Chondrocyte (in vitro differentiated cells): ENCODE data around the gene KAT2A. TPM values are rescaled to one million over a fixed set of nuclear protein-coding genes. Genes with fewer than 3 reads are reported as not detected.

Experiments used
- DNase-seq: peaks from one replicate; pipeline ENCODE4 v3.0.0; 2021; ENCODE audit warnings: mixed read lengths, low spot score
- H3K27ac Mint-ChIP-seq: one replicate; pipeline ENCODE4 v1.8.0; 2021; ENCODE audit warnings: mild to moderate bottlenecking, moderate library complexity, mixed read lengths; ENCODE audit not compliant: unreplicated experiment
- H3K27me3 Mint-ChIP-seq: 2 replicates; pipeline ENCODE4 v1.8.0; 2021; ENCODE audit warnings: low read depth, mixed read lengths
- H3K36me3 Mint-ChIP-seq: 2 replicates; pipeline ENCODE4 v1.8.0; 2021; ENCODE audit warnings: low read depth, mixed read lengths
- H3K4me1 Mint-ChIP-seq: 2 replicates; pipeline ENCODE4 v1.8.0; 2021; ENCODE audit warnings: low read depth, mild to moderate bottlenecking, mixed read lengths
- H3K4me3 Mint-ChIP-seq: one replicate; pipeline ENCODE4 v1.8.0; 2021; ENCODE audit warnings: mild to moderate bottlenecking, moderate library complexity, mixed read lengths; ENCODE audit not compliant: unreplicated experiment
- H3K9me3 Mint-ChIP-seq: 2 replicates; pipeline ENCODE4 v1.8.0; 2021; ENCODE audit warnings: low read depth, mixed read lengths
- CTCF ChIP-seq: fragments of 200-600 bp; sonication (generic); IDR thresholded peaks from 2 replicates; pipeline ENCODE4 v1.5.0; 2021; ENCODE audit warnings: antibody characterized with exemption, mild to moderate bottlenecking, moderate library complexity
- total RNA-seq: library from RNA; stranded (reverse); gene quantifications from 3 replicates; pipeline ENCODE4 v1.2.1, GENCODE V29; 2021

The KAT2A gene
- total RNA-seq, 1 donor from 2014 or later: 22.3 TPM

DNA sequence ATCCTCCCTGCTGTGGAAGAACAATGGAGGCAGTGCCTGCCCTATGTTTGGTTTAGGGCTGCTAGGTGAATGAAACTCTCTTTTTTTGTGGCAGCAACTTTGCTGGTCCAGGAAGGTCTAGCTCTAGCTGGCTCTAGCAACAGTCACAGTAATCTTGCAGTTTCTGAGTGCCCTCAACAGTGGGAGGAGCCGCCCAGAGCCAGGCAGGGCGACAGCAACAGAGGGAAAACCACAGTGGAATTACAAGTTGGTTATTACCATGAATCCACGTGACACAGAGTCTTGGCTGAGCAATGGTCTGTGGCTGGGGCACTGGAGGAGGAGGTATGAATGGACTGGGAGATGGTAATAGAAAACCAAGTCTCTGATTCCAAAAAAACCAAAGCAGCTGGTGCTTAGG lies 11.8 kb upstream of the KAT2A start:
- peaks cover 46% of the 10 kb centered on the region for H3K4me1 Mint-ChIP-seq
- no peak overlapping the region for H3K4me3 Mint-ChIP-seq
- peak overlapping the region; percentile 91 for H3K27ac Mint-ChIP-seq
- H3K9me3 Mint-ChIP-seq: no peaks in the 10 kb centered on the region
- no peak for TF ChIP-seq CTCF
- DNase-seq: no peak
- H3K27me3 Mint-ChIP-seq: no peaks in the 10 kb centered on the region
- H3K36me3 Mint-ChIP-seq: peaks cover 23% of the 10 kb centered on the region

DNA sequence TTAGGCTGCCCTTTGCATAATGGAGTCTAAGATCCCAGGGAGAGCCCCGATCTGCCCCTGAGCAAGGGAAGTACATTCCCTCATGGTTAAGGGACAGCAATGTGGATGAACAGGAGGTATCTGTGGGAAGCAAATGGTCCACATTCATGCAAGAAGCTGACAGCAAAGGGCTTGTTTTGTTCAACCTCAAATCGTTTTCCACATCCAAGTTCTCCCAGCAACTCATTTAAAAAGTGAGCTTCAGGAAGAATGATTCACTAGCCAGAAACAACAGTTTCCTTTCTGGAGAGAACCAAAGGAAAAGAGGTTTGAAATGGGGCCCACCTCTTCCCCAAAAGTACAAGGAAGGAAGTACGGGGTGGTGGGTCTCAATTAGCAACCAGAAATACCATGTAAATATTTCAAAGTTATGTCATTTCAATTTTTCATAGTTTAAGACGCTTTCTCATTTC lies 10.8 kb upstream of the KAT2A start:
- Mint-ChIP-seq H3K36me3 (peaks cover 28% of the 10 kb centered on the region), H3K9me3 (no peaks in the 10 kb centered on the region), H3K4me1 (peaks cover 45% of the 10 kb centered on the region), H3K4me3 (no peak overlapping the region), H3K27me3 (no peaks in the 10 kb centered on the region), H3K27ac (peak overlapping the region; percentile 91)
- DNase-seq: no peak
- no peak for TF ChIP-seq CTCF

GRCh38 chr17:42131232-42131631 lies 10.1 kb upstream of the KAT2A start:
- TF ChIP-seq CTCF: no peak
- DNase-seq: no peak
- no peak overlapping the region for H3K4me3 Mint-ChIP-seq
- H3K36me3 Mint-ChIP-seq: peaks cover 32% of the 10 kb centered on the region
- H3K27me3 Mint-ChIP-seq: no peaks in the 10 kb centered on the region
- no peaks in the 10 kb centered on the region for H3K9me3 Mint-ChIP-seq
- H3K4me1 Mint-ChIP-seq: peaks cover 44% of the 10 kb centered on the region
- peak overlapping the region; percentile 77 for H3K27ac Mint-ChIP-seq

- no peak for TF ChIP-seq CTCF
- Mint-ChIP-seq H3K4me3 (no peak overlapping the region), H3K9me3 (no peaks in the 10 kb centered on the region), H3K36me3 (peaks cover 28% of the 10 kb centered on the region), H3K27ac (no peak overlapping the region), H3K27me3 (no peaks in the 10 kb centered on the region), H3K4me1 (peaks cover 35% of the 10 kb centered on the region)
- DNase-seq: no peak
Measured at GRCh38 chr17:42130310-42130936, 9.3 kb upstream of the KAT2A start.

- H3K27ac Mint-ChIP-seq: peak overlapping the region; percentile 27
- peaks cover 29% of the 10 kb centered on the region for H3K36me3 Mint-ChIP-seq
Measured at GRCh38 chr17:42129109-42129837, 8.1 kb upstream of the KAT2A start.

More at GRCh38 chr17:42129109-42129837, 8.1 kb upstream of the KAT2A start:
- peaks cover 32% of the 10 kb centered on the region for H3K4me1 Mint-ChIP-seq
- H3K4me3 Mint-ChIP-seq: no peak overlapping the region
- no peak for TF ChIP-seq CTCF
- H3K27me3 Mint-ChIP-seq: no peaks in the 10 kb centered on the region
- no peak for DNase-seq
- no peaks in the 10 kb centered on the region for H3K9me3 Mint-ChIP-seq
